ENCODE measurements around the gene DMAC2L.

GRCh38 chr14:50288146-50288545 is 24.0 kb upstream of the DMAC2L start:
- TF ChIP-seq CTCF (IDR thresholded peaks at IDR 0.05; ENCODE audit: poor library complexity, severe bottlenecking): no peak
- TF ChIP-seq EP300 (conservative IDR thresholded peaks at IDR 0.05; ENCODE audit: poor library complexity, severe bottlenecking): no peak
